DMS 273 (cell line): ENCODE measurements around the gene FBXL4.
"Not testable (repeated sequence)": the region's sequence is repeated elsewhere in the genome, so short reads cannot be mapped to it uniquely, and the experiment has no call there.

Experiments
- DNase-seq: peaks from one replicate; lab custom pipeline; 2025; ENCODE audit not compliant: unreplicated experiment; lab: John Stamatoyannopoulos, UW

The FBXL4 gene

GRCh38 chr6:98946266-98946878 is 1.4 kb downstream of the FBXL4 start:
- peak; percentile 60 for DNase-seq

- DNase-seq, result peak; percentile 19
Measured at GRCh38 chr6:98945311-98946115, 2.2 kb downstream of the FBXL4 start.

GRCh38 chr6:98944598-98945081 is 3.1 kb downstream of the FBXL4 start:
- peak; percentile 17 for DNase-seq

- no peak for DNase-seq
Measured at GRCh38 chr6:98944168-98944567, 3.6 kb downstream of the FBXL4 start.

- DNase-seq, result no peak
Measured at GRCh38 chr6:98942263-98942803, 5.4 kb downstream of the FBXL4 start.

GRCh38 chr6:98941319-98941718 is 6.4 kb downstream of the FBXL4 start:
- no peak for DNase-seq

GRCh38 chr6:98937351-98937750 is 10.4 kb downstream of the FBXL4 start:
- no peak for DNase-seq

- peak; percentile 8 for DNase-seq
Measured at GRCh38 chr6:98932381-98932780, 15.4 kb downstream of the FBXL4 start.

- peak; percentile 20 for DNase-seq
Measured at GRCh38 chr6:98931696-98932095, 16.1 kb downstream of the FBXL4 start.

- no peak for DNase-seq
Measured at GRCh38 chr6:98929498-98930060, 18.2 kb downstream of the FBXL4 start.

GRCh38 chr6:98928688-98929087 is 19.1 kb downstream of the FBXL4 start:
- DNase-seq, result no peak

GRCh38 chr6:98927534-98927933 is 20.2 kb downstream of the FBXL4 start:
- DNase-seq, result peak; percentile 49

GRCh38 chr6:98925831-98926230 is 21.9 kb downstream of the FBXL4 start:
- no peak for DNase-seq

- no peak for DNase-seq
Measured at GRCh38 chr6:98924647-98925046, 23.1 kb downstream of the FBXL4 start.

- DNase-seq, result no peak
Measured at GRCh38 chr6:98920904-98921431, 26.8 kb downstream of the FBXL4 start.

- not testable (repeated sequence) for DNase-seq
Measured at GRCh38 chr6:98910946-98911345, 36.8 kb downstream of the FBXL4 start.

- no peak for DNase-seq
Measured at GRCh38 chr6:98909236-98909635, 38.5 kb downstream of the FBXL4 start.

- not testable (repeated sequence) for DNase-seq
Measured at GRCh38 chr6:98906342-98906741, 41.4 kb downstream of the FBXL4 start.

- no peak for DNase-seq
Measured at GRCh38 chr6:98905759-98906158, 42.0 kb downstream of the FBXL4 start.

GRCh38 chr6:98904096-98904495 is 43.6 kb downstream of the FBXL4 start:
- no peak for DNase-seq

GRCh38 chr6:98900706-98901105 is 47.0 kb downstream of the FBXL4 start:
- DNase-seq, result no peak

- DNase-seq, result no peak
Measured at GRCh38 chr6:98894810-98895209, 52.9 kb downstream of the FBXL4 start.
